HG02970 (cell line): Measurements from ENCODE around the gene WDR53.
"Not testable (repeated sequence)": the region's sequence is repeated elsewhere in the genome, so short reads cannot be mapped to it uniquely, and the experiment has no call there.

Experiments
- ATAC-seq: cut with Tn5 transposase; IDR thresholded peaks from one replicate; pipeline ENCODE4 v1.9.1; 2021; ENCODE audit warnings: mild to moderate bottlenecking, moderate library complexity, moderate number of reproducible peaks; ENCODE audit not compliant: unreplicated experiment, low FRiP score

The WDR53 gene

GRCh38 chr3:196568246-196569002 lies at the start of gene WDR53, which contains the start of gene FBXO45:
WDR53 (minus strand) TSS chr3:196568554; CDS start chr3:196561475, 7,079 bp downstream.
FBXO45 (plus strand) TSS chr3:196568660; CDS start chr3:196568985, 325 bp downstream.
- peak; percentile 92 for ATAC-seq

- ATAC-seq: no peak
These were observed 48.9 kb upstream of the WDR53 start for GRCh38 chr3:196617256-196617655.

GRCh38 chr3:196615234-196615633 lies 46.9 kb upstream of the WDR53 start:
- ATAC-seq: not testable (repeated sequence)

- no peak for ATAC-seq
These were observed 43.6 kb upstream of the WDR53 start for GRCh38 chr3:196611761-196612483.

- no peak for ATAC-seq
These were observed 41.6 kb upstream of the WDR53 start for GRCh38 chr3:196609805-196610515.

GRCh38 chr3:196609343-196609775 lies 41.0 kb upstream of the WDR53 start:
- ATAC-seq: peak; percentile 54

- no peak for ATAC-seq
These were observed 40.3 kb upstream of the WDR53 start for GRCh38 chr3:196608693-196609092.

GRCh38 chr3:196604548-196604947 lies 36.2 kb upstream of the WDR53 start:
- no peak for ATAC-seq

DNA sequence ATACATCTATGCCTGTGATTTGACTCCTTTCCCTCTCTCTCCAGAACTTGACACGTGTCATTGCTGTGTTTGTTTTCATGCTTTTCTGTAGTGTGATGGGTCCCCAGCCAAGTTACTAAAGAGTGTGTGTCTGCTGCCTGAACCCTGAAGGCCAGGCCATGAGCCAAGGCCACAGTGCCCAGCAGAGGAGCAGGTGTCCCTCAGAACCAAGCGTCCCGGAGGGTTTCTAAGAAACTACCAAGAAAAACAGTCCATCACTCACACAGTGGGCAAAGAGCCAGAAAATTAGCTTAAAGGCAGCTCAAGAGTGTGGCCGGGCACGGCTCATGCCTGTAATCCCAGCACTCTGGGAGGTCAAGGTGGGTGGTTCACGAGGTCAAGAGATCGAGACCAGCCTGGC lies 35.3 kb upstream of the WDR53 start:
- ATAC-seq: no peak

GRCh38 chr3:196602673-196603072 lies 34.3 kb upstream of the WDR53 start:
- no peak for ATAC-seq

DNA sequence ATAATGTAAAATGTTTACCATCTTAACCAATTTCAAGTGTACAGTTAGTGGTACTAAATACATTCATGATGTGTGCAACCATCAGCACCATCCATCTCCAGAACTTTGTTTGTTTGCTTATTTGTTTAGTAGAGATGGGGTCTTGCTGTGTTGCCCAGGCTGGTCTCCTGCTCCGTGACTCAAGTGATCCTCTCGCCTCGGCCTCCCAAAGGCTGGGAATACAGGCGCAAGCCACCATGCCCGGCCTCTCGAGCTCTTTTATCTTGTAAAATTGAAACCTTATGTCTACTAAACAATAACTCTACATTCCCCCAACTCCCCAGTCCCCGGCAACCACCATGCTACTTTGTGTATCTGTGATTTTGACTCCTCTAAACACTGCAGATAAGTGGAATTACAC lies 32.0 kb upstream of the WDR53 start:
- no peak for ATAC-seq

- ATAC-seq: no peak
These were observed 31.4 kb upstream of the WDR53 start for GRCh38 chr3:196599734-196600128.

GRCh38 chr3:196597971-196598733 lies 29.8 kb upstream of the WDR53 start:
- ATAC-seq: not testable (repeated sequence)

- no peak for ATAC-seq
These were observed 28.0 kb upstream of the WDR53 start for GRCh38 chr3:196596355-196596754.

DNA sequence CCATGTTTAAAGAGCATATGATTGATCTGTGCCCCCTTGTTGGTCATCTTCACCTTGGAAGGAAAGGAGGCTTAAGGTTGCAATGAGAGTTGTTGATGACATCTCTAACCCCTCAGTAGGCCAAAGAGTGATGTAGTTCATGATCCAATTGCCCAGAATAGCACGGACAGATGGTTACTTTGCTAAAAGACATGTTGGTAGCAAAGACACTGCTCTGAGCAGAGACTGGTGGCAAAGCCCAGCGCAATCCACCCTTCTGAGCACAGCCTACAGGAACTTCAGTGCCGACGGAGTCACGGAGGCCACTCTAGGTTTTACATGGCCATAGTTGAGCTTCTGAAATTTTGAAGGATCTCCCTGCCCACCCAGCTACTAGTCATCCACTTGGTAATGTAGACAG lies 21.9 kb upstream of the WDR53 start:
- ATAC-seq: no peak

DNA sequence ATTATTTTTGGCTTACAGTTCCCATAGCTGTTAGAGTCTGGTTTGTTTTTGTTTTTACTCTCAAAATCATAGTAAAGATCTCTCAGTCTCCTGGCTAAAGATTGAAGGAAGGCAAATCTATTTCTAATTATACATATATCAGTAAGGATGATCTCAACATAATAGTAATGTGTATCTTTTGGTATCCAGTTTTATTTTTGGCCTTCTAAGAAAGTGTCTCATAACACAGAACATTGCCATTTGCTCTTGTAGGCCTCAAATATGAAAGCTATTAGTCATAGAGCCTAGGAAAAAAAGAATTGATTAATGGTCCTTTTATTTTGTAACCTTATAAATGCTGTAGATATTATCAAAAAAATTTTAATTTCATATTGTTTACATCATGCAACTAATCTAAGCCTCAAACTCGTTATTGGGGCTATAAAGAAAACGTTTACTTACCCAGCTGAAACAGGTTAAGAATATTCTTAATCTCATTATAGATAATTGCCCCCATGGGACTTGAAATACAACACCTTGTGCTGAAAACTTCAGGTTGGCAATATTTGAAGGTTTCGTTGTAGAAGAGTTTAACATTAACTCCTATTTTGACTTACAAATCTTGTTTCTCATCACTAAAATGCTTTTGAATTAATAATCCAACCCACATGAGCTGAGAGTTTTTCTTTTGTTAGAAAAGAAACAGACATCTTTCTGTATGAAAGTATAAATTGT lies 16.8 kb upstream of the WDR53 start:
- no peak for ATAC-seq

DNA sequence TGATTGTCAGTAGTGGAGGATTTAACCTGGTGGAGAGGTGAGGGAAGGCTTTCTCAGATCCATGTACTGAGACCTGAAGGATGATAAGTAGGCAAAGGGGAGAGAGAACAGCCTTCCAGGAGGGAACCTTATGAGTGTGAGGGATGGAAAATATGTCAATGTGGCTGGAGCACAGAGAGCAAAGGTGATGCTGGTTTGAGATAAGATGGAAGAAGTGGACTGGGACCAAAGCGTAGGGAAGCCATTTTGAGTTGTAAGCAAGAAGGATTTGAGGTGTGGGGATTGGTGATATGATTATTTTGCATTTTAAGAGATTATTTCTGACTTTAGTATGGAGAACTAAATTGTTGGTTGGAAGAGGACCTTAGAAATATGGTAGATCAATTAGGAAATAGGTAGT lies 4.0 kb upstream of the WDR53 start:
- ATAC-seq: no peak

DNA sequence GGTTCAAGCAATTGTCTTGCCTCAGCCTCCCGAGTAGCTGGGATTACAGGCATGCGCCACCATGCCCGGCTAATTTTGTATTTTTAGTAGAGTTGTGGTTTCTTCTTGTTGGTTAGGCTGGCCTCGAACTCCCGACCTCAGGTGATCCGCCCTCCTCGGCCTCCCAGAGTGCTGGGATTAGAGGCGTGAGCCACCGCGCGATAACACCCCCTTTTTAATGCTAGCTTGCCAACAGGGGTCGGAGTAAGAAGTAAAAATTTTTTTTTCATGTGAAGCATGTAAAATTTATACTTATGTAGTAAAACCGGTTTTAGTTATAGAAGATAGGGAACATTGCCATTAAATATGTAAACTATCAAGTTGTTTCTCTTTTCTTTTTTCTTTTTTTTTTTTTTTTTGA lies 2.0 kb upstream of the WDR53 start:
- ATAC-seq: not testable (repeated sequence)

GRCh38 chr3:196569003-196569516 lies 706 bp upstream of the WDR53 start:
- peak; percentile 28 for ATAC-seq
